Measurements from ENCODE around the gene RAB42.

- TF ChIP-seq CTCF (IDR thresholded peaks at IDR 0.05) (no peak), POLR2A (IDR thresholded peaks at IDR 0.05) (no peak)
These were observed 18.5 kb upstream of the RAB42 start for GRCh38 chr1:28573564-28573963.
